A549 (cell line): ENCODE data around the gene SLX9. TPM values are rescaled to one million over a fixed set of nuclear protein-coding genes. Genes with fewer than 3 reads are reported as not detected.

ENCODE experiments used
- ATAC-seq, 2 experiments: fragments of 200-7000 bp in 1 of 2; fragments of >200 bp in 1 of 2; cut with Nextera tagmentation in 1 of 2; cut with Tn5 transposase in 1 of 2; 3 replicates each; pipeline versions ENCODE4 v1.8.0 to v1.9.1; 2018 to 2020; ENCODE audit warnings: mild to moderate bottlenecking in 1 of 2, moderate library complexity in 1 of 2
- CTCF ChIA-PET: fragments of 300-600 bp; sonication (Branson Sonifier 250); formaldehyde crosslinking; extraction: SDS; loops from one replicate; lab custom pipeline; 2021; ENCODE audit warnings: antibody characterized with exemption, inconsistent platforms; lab: Yijun Ruan, JAX
- POLR2A ChIA-PET: fragments of 350-600 bp; formaldehyde crosslinking; extraction: SDS; loops from one replicate; lab custom pipeline; 2021; ENCODE audit warnings: antibody characterized with exemption, inconsistent platforms; lab: Yijun Ruan, JAX
- DNase-seq, 2 experiments: peaks; one replicate each; pipeline versions ENCODE4 v3.0.0 to v3.0.0-alpha.2; 2011 to 2016; ENCODE audit warnings: low read depth in 1 of 2, low spot score in 1 of 2
- FAIRE-seq: peaks from 2 replicates; lab custom pipeline; 2011; peaks lifted over from hg19 to GRCh38; lab: Jason Lieb, UNC
- H3K27ac ChIP-seq, 2 experiments: fragments of >200 bp; sonication (Bioruptor Twin); formaldehyde crosslinking; 3 replicates each; pipeline ENCODE4 v1.5.1; 2016 to 2017
- H3K4me1 ChIP-seq: fragments of >200 bp; sonication (Bioruptor Twin); formaldehyde crosslinking; 3 replicates; pipeline ENCODE4 v1.6.1; 2016
- H3K4me2 ChIP-seq: fragments of >200 bp; sonication (Bioruptor Twin); formaldehyde crosslinking; 3 replicates; pipeline ENCODE4 v1.6.1; 2016
- H3K4me3 ChIP-seq: fragments of >200 bp; sonication (Bioruptor Twin); formaldehyde crosslinking; 3 replicates; pipeline ENCODE4 v1.5.1; 2016
- H3K9me3 ChIP-seq: fragments of >200 bp; sonication (Bioruptor Twin); formaldehyde crosslinking; 3 replicates; pipeline ENCODE4 v1.6.1; 2016
- ATOH8 ChIP-seq: fragments of 250-450 bp; sonication (Bioruptor Pico); IDR thresholded peaks from 2 replicates; pipeline ENCODE4 v1.5.0; 2020; ENCODE audit warnings: low read depth, mild to moderate bottlenecking, moderate library complexity
- BHLHE40 ChIP-seq: IDR thresholded peaks from 2 replicates; pipeline ENCODE4 v1.6.1; 2012; ENCODE audit warnings: low read depth, low read length, inconsistent platforms
- CBX8 ChIP-seq: fragments of 200-600 bp; sonication (generic); IDR thresholded peaks from 2 replicates; pipeline ENCODE4 v1.6.1; 2016
- E2F6 ChIP-seq: IDR thresholded peaks from 2 replicates; pipeline ENCODE4 v1.6.1; 2012; ENCODE audit warnings: low read depth, borderline replicate concordance
- ELK1 ChIP-seq: fragments of 150-350 bp; IDR thresholded peaks from 2 replicates; pipeline ENCODE4 v1.6.1; 2014; ENCODE audit warnings: low read depth, mild to moderate bottlenecking, low read length
- ESRRA ChIP-seq: fragments of 150-350 bp; IDR thresholded peaks from 2 replicates; pipeline ENCODE4 v1.6.1; 2014; ENCODE audit warnings: mild to moderate bottlenecking, low read length, borderline replicate concordance
- HDAC2 ChIP-seq: fragments of 200-600 bp; sonication (generic); IDR thresholded peaks from 2 replicates; pipeline ENCODE4 v1.6.1; 2016
- HMGXB4 ChIP-seq: fragments of 250-450 bp; sonication (Bioruptor Pico); IDR thresholded peaks from 2 replicates; pipeline ENCODE4 v1.5.0; 2021; ENCODE audit warnings: mild to moderate bottlenecking, moderate library complexity, borderline replicate concordance
- KDM1A ChIP-seq: fragments of 200-600 bp; sonication (generic); IDR thresholded peaks from 2 replicates; pipeline ENCODE4 v1.6.1; 2016; ENCODE audit warnings: low read depth, mild to moderate bottlenecking
- MAX ChIP-seq: IDR thresholded peaks from 2 replicates; pipeline ENCODE4 v1.6.1; 2012
- MYC ChIP-seq: IDR thresholded peaks from 2 replicates; pipeline ENCODE4 v1.6.1; 2012; ENCODE audit warnings: mild to moderate bottlenecking, inconsistent platforms, low read length, improper control_type of control experiment, borderline replicate concordance
- NPAS2 ChIP-seq: fragments of 250-450 bp; sonication (Bioruptor Pico); IDR thresholded peaks from 2 replicates; pipeline ENCODE4 v1.8.0; 2022; ENCODE audit warnings: mild to moderate bottlenecking, moderate library complexity, borderline replicate concordance
- PBX3 ChIP-seq: IDR thresholded peaks from 2 replicates; pipeline ENCODE4 v1.6.1; 2012
- PHF8 ChIP-seq: fragments of 200-600 bp; sonication (generic); IDR thresholded peaks from 2 replicates; pipeline ENCODE4 v1.6.1; 2016; ENCODE audit warnings: low read depth, mild to moderate bottlenecking, antibody characterized with exemption, moderate library complexity, borderline replicate concordance
- POLR2A ChIP-seq: IDR thresholded peaks from 2 replicates; pipeline ENCODE4 v1.6.1; 2012; ENCODE audit warnings: mild to moderate bottlenecking, low read length
- POLR2AphosphoS2 ChIP-seq: conservative IDR thresholded peaks from 2 replicates; pipeline ENCODE4 v1.6.1; 2012; ENCODE audit warnings: low read length, improper control_type of control experiment, inconsistent platforms
- ZC3H11A ChIP-seq: fragments of 450-650 bp; IDR thresholded peaks from 2 replicates; pipeline ENCODE4 v1.6.1; 2014; ENCODE audit warnings: antibody characterized with exemption, mild to moderate bottlenecking
- WGBS: methylation state at CpG from one replicate; pipeline ENCODE4 v1.1.6; 2017; ENCODE audit errors: missing lambda C conversion rate; 5-methylcytosine and 5-hydroxymethylcytosine counted together
- polyA plus RNA-seq, 4 experiments: library from polyadenylated mRNA; depleted of rRNA in 3 of 4; stranded (reverse); fragments of >200 nt; fragmentation: RNase III in 1 of 4; extraction: RNeasy Plus Mini Kit Qiagen cat#74134 plus additional on column Dnase treatment in 1 of 4; gene quantifications; 2 replicates in 3 of 4; 3 replicates in 1 of 4; pipeline ENCODE4 v1.2.3, GENCODE V29; 2011 to 2017

Gene SLX9
- polyA plus RNA-seq, 2 of the 4 experiments (the other 2 are of a cell fraction), result 26.9 to 40.6 TPM

GRCh38 chr21:44973598-44973997 is 33.8 kb downstream of the SLX9 start:
- WGBS, result 100% methylated on average over 2 of the region's 14 CpGs
- Histone ChIP-seq H3K4me1 (peaks cover 8% of the 10 kb centered on the region; the same call in 2 of the 3 replicates), H3K4me3 (no peak overlapping the region), H3K27ac (no peak overlapping the region), H3K9me3 (no peaks in the 10 kb centered on the region), H3K4me2 (no peak overlapping the region)
- TF ChIP-seq ZC3H11A, result no peak
- TF ChIP-seq CBX8, result no peak
- TF ChIP-seq E2F6, result no peak
- TF ChIP-seq BHLHE40, result no peak
- TF ChIP-seq PBX3, result no peak
- TF ChIP-seq ATOH8 (CRISPR knock-in tag), result no peak
- no peak for TF ChIP-seq HMGXB4
- TF ChIP-seq POLR2A, result no peak
- no peak for TF ChIP-seq NPAS2
- no peak for TF ChIP-seq MYC
- TF ChIP-seq ELK1, result no peak
- ATAC-seq (no peak), DNase-seq (no peak), FAIRE-seq (no peak)
- POLR2A ChIA-PET, result no interaction called here
- CTCF ChIA-PET, result interaction anchor here (1.0 to 2.2 kb wide), 3 partner anchors 11 to 174 kb away, joined by 3 to 10 read pairs (median 3); no protein-coding TSS in a partner anchor

- peaks cover 5% of the 10 kb centered on the region; the same call in 1 of the 3 replicates for H3K4me1 ChIP-seq
- H3K4me3 ChIP-seq, result no peak overlapping the region
- 90% methylated on average over 13 of the region's 17 CpGs for WGBS
- no peak overlapping the region for H3K4me2 ChIP-seq
- no peak for TF ChIP-seq KDM1A
- TF ChIP-seq HDAC2, result no peak
- no peak for TF ChIP-seq POLR2AphosphoS2
- no peak for TF ChIP-seq PHF8
- no peak for TF ChIP-seq ESRRA
- TF ChIP-seq MAX, result no peak
- TF ChIP-seq, all 56 proteins: peak for 0
- ATAC-seq (no peak), DNase-seq (no peak), FAIRE-seq (no peak)
- ChIA-PET POLR2A (no interaction called here), CTCF (interaction anchor here (0.6 to 1.2 kb wide), 3 partner anchors 150 to 175 kb away, joined by 3 read pairs; no protein-coding TSS in a partner anchor)
- Histone ChIP-seq H3K9me3 (no peaks in the 10 kb centered on the region), H3K27ac (no peak overlapping the region)
Observed at GRCh38 chr21:44974676-44975075, 34.8 kb downstream of the SLX9 start.
